NCI-H1092 (cell line): ENCODE results near the gene LTBR.

Experiments
- DNase-seq: peaks from one replicate; lab custom pipeline; 2025; lab: John Stamatoyannopoulos, UW

Gene LTBR

DNA sequence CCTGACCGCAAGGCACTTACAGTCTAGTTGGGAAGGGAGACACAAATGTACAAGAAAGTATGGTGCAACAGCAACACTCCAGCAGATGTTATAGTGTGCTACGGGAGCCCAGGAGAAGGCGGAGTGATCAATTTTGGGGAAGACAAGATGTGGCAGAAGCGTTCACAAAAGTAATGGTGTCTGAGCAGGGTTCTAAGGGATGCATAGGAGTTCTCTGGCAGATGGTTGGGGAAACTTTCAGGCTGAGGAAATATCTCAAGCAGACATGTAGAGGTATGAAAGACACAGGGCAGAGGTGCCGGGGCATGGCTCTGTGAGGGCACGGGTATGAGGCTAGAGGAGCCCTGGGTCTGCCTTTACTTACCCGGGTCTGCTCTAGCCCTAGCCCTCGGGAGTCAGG is 37.0 kb upstream of the LTBR start:
- no peak for DNase-seq

DNA sequence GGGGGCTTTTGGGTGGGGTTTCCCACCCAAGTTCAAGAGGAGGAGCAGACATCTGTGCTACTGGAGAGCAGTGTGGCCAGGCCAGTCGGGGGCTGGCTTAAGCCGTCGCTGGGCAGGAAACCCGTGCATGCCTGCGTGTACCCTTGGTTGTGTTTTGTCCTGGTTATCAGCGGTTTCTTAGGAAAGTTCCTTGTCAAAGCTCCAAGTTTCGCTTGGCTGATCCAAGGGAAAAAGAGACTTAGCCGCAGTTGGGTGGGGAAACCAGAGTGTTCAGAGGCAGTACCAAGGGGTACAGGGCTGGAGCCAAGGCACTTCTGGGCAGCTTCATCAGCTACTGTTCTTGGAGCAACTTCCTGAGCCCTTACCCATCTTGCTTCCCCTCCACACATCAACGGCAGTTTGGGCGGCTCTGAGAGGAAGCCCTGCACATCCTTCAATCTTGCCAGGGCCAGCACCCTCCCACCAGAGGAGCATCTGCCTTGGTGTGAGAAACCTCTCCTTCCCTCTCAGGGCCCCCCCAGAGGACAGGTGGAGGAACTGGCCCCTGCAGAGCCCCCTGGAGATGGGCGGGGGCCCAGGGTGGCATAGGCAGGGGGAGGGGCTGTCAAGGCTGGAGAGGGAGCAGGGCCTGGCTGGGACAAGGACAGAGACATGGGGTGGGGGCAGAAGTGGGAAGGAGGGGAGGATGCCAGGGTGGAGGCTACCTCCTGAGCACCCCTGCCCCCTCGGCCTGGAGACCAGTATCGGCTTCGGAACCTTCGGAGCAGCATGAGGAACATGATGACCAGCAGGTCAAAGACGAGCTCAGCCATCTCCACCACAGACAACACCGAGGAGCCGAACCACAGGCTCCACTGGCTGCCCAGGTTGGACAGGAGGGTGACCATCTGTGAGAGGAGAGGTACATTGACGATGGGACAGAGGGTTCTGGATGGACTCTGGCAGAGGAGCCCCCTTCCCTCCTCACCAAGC is 36.3 kb upstream of the LTBR start:
- DNase-seq, result no peak

GRCh38 chr12:6351622-6352021 is 32.3 kb upstream of the LTBR start:
- DNase-seq, result no peak

DNA sequence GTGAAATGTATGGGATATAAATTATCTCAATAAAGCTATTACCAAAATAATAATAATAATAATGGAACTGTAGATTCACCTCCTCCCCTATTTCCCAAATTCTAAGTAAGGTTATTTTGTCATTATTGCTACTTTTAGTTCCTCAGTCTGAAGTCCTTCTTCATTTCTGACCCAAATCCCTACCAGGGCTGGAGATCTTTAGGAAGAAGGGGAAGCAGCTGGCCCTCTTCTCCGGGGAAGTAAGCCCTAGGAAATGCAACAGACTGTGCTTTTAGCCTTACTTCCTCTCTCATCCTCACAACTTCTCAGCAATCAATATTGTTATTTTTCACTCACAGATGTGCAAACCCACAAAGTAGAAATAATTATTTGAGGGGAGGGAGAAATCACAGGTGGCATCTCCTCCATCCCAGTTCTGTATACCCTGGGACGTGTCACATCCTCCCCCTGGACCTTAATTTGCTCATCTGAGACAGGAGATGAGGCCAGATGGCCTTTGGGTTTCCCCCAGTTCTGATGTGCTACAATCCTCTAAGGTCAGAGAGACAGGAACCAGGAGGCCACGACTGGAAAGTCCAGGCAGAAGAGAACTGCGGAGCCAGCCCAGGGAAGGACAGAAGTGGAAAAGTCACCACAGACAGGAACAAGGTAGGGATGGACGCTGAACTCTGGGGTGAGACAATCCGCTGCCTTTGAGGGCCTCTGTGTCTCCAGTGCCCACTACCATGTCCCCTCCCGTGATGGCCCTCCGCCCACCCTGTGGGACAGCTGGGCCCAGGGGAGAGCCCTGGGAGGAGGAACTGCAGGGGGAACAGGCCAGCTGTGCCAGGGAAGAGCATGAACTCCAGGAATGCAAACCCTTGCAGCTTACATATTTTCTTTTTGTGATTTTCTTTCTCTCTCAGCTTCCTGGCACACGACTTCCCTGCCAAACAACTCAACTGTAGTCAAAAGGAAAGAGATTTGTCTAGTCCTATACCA is 31.5 kb upstream of the LTBR start:
- no peak for DNase-seq

- no peak for DNase-seq
Measured at GRCh38 chr12:6354495-6355393, 29.2 kb upstream of the LTBR start.

GRCh38 chr12:6355491-6356373 is 28.2 kb upstream of the LTBR start:
- DNase-seq, result no peak

GRCh38 chr12:6356374-6356820 is 27.6 kb upstream of the LTBR start:
- no peak for DNase-seq

DNA sequence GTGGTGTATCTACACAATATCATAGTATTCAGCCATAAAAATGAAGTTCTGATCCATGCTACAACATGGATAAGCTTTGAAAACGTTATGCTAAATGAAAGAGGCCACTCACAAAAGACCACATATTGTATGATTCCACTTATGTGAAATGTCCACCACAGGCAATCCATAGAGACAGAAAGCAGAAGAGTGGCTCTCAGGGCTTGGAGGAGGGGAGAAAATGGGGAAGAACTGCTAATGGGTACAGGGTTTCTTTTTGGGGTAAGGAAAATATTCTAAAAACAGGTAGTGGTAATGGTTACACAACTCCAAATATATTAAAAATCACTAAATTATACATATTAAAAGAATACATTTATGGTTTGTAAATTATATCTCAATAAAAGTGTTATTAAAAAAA is 25.1 kb upstream of the LTBR start:
- no peak for DNase-seq

- no peak for DNase-seq
Measured at GRCh38 chr12:6360080-6360571, 23.8 kb upstream of the LTBR start.

DNA sequence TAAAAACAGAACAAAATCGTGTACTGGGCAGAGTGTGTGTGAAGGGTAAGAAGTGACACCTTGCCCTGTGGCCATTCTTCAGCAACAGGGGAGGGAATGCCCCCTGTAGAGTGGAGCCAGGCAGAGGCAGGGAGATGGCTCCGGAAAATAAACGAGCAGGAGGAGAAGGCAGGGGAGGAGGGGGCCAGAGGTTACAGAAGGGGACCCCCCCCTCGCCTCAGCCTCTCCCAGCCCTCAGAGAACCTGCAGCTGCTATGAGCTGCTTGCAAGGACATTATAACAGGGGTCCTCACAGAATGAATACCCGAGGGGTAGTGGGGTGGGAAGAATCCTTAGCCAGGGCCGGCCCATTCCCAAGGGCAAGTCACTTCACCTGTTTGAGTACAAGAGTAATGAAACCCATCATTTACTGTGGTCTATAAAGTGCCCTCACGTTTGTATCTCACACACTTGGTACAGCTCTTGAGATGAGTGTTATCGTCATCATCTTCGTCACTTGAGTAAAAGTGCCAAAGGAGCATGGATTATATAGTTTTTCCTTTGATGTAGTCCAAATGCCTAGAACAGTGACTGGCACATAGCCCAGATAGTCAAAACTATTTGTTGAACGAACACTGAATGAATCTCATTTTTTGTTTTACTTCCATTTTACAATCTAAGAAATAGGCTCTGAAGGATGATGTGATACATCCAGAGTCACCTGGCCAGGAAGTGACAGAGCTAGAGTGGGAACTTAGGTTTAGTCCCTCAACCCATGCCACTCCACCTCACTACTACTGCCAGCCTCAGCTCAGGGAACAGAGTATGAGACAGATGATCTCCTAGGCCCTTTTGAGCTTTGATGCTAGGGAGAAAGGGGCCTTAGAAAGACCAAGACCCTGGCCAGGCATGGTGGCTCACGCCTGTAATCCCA is 23.1 kb upstream of the LTBR start:
- no peak for DNase-seq

- DNase-seq, result no peak
Measured at GRCh38 chr12:6361834-6362233, 22.1 kb upstream of the LTBR start.

DNA sequence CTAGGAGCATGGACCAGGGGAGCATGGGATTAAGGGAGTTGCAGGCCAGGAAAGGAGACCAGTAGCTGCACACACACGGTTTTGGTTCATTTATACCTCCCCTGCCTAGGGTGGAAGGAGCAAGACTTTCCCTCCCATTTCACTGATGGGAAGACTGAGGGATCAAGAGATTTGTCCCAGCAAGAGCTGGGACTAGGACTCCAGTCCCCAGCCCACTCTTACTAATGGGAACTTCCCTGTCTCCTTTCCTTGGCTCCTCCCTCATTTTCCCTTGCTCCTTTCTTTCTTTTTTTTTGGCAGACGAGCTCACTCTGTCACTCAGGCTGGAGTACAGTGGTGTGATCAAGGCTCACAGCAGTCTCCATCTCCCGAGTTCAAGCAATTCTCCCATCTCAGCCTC is 21.6 kb upstream of the LTBR start:
- no peak for DNase-seq

DNA sequence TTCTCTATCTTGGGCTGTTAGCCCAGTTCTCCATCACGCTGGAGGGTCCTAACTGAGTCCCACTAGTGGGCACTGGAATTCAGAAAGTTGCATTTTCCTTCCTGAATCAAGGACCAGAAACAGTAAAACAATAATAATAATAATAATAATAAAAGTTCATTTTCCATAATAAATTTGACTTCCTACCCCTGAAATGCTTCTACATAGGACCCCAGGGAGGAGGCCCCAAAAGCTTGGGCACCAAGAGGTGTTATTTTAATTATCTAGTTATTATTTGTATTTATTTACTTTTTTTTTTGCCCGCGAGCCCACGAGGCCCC is 21.0 kb upstream of the LTBR start:
- no peak for DNase-seq

DNA sequence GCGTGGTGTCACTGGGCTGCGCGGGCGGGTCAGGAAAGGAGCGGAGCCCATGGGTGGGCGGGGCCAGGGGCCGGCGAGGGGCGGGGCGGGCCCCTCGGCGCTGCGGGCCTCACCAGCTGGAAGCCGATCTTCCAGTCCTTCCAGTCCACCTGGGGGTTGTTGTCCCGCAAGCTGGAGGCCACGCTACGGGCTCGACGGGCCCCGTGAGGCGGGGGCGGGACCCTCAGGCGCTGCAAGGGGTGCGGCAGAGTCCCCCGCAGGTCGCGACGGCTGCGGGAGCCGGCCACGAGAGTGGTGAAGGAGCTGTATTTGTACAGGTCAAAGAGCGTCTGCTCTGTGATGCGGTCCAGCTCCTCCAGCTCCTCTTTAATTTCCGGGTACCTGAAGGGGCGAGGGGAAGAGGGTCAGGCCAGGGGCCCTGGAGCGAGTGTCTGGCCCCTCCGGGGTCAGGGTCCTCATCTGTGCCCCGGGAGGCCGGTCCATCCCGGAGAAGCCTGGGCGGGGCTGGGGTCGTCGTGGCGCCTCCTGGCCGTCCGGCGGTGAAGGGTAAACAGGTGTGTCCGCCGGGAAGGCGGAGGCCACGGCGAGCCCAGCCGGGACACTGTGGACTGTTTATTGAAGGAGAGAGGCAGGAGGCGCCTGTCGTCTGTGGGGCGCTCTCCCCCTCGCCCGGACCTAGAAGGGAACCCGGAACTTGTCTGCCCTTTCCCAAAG is 20.5 kb upstream of the LTBR start:
- no peak for DNase-seq

GRCh38 chr12:6364044-6364374 is 20.0 kb upstream of the LTBR start:
- DNase-seq, result no peak

- DNase-seq, result no peak
Measured at GRCh38 chr12:6367065-6367968, 16.6 kb upstream of the LTBR start.

DNA sequence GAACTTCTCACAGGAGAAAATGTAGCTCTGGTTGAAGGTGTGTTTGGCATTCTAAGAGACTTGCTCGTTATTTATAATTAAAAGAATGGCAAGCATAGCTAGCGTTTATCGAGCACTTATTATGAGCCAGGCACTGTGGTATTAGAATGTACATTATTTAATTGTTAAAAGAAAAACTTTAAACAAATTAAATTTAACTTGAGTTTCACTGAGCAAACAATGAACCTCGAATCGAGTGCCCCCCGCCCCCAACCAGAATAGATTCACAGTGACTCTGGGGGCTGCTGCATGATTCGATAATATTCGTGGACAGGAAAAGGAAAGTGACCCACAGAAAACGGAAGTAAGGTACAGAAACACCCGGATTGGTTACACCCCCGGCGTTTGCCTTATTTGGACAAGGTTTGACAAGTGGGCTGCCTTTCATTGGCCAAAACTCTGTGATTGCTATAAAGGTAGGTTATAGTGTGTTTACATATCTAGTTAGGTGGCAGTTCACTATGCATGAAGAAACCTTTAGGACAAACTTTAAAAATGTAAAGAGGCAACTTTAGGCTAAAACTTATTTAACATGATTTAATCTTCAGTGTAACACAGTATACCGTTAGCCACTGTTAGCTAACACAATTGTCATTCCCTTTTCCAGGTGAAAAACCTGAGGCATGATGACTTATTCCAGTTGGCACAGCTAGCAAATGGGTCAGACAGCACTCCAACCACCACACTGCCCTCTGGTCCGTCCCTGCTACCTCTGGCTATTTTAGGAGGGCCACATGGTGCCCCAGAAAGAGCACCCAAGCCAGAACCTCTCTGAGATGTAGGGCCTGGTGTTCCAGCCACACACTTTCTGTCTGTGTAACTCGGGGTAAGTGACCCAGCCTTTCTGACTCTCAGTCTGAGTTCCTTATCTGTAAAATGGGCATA is 15.7 kb upstream of the LTBR start:
- DNase-seq, result no peak
